ENCODE results near the gene WDR33.

The WDR33 gene

DNA sequence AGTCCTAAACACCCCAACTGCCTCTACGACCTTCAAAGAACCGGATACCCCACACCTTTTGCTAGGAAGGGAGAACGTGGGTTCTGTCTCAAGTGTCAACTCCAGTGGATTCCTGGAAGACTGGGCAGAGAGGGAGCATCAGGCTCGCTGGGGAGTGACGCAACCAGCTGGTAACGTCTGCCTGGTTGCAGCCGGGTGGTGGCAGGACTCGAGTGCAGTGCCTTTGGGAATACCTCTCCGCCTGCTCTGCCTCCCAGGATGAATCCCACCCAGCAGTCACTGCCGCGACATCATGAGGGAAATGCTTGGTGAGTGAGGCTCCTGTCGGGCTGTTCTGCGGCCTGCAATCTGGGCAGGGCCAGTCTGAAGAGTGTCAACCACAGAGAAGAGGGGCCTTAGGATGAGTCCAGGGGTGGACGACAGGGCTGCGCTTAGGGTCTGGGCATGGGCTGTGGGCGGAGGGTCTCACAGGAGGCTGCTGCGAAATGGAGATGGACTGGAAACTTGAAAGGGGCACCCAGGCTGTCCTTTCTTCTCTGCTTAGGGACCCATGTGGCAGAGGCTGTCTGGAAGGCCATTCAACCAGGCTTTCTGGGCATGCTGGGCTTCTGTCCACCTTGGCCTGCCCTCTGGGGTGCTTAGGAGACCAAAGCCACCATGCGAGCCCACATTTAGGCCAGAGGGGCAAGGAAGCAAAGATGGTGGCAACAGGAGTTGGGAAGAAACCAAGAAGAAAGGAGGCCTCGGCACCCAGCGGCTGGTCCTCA is 152.1 kb downstream of the WDR33 start:
- TF ChIP-seq, protein P1, sequence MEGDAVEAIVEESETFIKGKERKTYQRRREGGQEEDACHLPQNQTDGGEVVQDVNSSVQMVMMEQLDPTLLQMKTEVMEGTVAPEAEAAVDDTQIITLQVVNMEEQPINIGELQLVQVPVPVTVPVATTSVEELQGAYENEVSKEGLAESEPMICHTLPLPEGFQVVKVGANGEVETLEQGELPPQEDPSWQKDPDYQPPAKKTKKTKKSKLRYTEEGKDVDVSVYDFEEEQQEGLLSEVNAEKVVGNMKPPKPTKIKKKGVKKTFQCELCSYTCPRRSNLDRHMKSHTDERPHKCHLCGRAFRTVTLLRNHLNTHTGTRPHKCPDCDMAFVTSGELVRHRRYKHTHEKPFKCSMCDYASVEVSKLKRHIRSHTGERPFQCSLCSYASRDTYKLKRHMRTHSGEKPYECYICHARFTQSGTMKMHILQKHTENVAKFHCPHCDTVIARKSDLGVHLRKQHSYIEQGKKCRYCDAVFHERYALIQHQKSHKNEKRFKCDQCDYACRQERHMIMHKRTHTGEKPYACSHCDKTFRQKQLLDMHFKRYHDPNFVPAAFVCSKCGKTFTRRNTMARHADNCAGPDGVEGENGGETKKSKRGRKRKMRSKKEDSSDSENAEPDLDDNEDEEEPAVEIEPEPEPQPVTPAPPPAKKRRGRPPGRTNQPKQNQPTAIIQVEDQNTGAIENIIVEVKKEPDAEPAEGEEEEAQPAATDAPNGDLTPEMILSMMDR (conservative IDR thresholded peaks at IDR 0.05; ENCODE audit: low read depth) = no peak
- POLR2A ChIA-PET (ENCODE audit: low non-redundant PET) = no interaction called here
- no peak for DNase-seq (ENCODE audit: low spot score)
- CTCF ChIA-PET = interaction anchor here (0.9 to 1.2 kb wide), 2 partner anchors 9 to 67 kb away, joined by 4 to 5 read pairs; no protein-coding TSS in a partner anchor
- H3K27ac ChIP-seq = no peak overlapping the region

DNA sequence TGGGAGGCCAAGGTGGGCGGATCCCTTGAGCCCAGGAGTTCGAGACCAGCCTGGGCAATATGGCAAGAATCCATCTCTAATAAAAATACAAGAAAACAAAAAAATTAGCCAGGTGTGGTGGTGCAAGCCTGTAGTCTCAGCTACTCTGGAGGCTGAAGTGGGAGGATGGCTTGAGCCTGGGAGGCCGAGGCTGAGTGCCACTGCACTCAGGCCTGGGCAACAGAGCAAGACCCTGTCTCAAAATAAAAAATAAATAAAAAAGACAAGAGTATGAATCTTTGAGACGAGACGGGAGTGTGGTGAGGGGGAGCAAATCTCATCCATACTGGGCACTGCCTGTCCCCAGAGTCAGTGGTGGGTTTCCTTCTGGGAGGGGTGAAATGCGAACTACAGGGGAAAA is 152.8 kb downstream of the WDR33 start:
- DNase-seq (ENCODE audit: low spot score) = no peak
- H3K27ac ChIP-seq = no peak overlapping the region
- ChIA-PET POLR2A (ENCODE audit: low non-redundant PET) (no interaction called here), CTCF (interaction anchor here (0.9 kb wide), 1 partner anchor 67 kb away, joined by 4 read pairs; no protein-coding TSS in a partner anchor)
- TF ChIP-seq, protein P1 (conservative IDR thresholded peaks at IDR 0.05; ENCODE audit: low read depth) = no peak

DNA sequence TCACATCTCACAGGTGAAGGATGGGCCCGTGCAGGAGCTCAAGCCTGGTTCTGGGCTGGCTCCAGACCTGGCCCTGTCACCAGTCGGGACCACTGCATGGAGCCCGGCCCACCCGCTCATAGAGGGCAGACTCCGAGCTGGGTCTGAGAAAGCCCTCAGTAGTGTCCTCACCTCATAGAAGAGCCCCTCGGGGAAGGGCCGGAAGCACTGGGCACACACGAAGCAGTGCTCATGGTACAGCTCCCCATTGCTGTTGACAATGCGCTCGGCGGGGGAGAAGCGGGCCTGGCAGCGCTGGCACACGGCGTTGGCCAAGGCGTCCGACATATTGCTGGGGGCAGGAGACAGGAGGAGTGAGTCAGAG is 153.8 kb downstream of the WDR33 start:
- TF ChIP-seq, protein P1 (conservative IDR thresholded peaks at IDR 0.05; ENCODE audit: low read depth) = no peak
- DNase-seq (ENCODE audit: low spot score) = no peak
- POLR2A ChIA-PET (ENCODE audit: low non-redundant PET) = no interaction called here
- CTCF ChIA-PET = interaction anchor here (0.5 kb wide), 1 partner anchor 64 kb away, joined by 5 read pairs; no protein-coding TSS in a partner anchor
- H3K27ac ChIP-seq = no peak overlapping the region

DNA sequence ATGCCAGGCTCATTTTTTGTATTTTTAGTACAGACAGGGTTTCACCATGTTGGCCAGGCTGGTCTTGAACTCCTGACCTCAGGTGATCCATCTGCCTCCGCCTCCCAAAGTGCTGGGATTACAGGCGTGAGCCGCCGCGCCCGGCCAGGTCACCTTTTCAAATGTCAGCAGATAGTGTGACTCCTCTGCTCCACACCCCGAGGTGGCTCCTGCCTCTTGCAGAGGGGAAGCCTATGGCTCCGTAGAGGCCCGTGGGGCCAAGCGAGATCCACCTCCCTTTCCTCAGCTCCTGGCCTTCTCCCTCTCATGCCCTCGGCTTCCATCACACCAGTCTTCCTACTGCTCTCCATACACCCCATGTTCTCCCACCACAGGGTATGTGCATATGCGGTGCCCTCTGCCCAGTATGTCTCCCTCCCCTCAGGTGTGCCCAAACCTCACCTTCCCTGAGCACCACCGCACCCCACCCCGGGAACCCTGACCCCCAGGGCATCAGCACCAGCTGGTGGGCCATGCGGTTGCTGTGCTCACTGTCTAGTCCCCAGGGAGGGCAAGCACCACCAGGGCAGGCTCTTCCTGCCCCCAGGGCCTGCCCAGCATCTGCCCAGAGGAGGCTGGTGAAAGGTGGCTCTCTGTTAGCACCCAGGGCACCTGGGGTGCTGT is 154.3 kb downstream of the WDR33 start:
- CTCF ChIA-PET = no interaction called here
- no peak overlapping the region for H3K27ac ChIP-seq
- TF ChIP-seq, protein P1 (conservative IDR thresholded peaks at IDR 0.05; ENCODE audit: low read depth) = no peak
- POLR2A ChIA-PET (ENCODE audit: low non-redundant PET) = no interaction called here
- DNase-seq (ENCODE audit: low spot score) = no peak

DNA sequence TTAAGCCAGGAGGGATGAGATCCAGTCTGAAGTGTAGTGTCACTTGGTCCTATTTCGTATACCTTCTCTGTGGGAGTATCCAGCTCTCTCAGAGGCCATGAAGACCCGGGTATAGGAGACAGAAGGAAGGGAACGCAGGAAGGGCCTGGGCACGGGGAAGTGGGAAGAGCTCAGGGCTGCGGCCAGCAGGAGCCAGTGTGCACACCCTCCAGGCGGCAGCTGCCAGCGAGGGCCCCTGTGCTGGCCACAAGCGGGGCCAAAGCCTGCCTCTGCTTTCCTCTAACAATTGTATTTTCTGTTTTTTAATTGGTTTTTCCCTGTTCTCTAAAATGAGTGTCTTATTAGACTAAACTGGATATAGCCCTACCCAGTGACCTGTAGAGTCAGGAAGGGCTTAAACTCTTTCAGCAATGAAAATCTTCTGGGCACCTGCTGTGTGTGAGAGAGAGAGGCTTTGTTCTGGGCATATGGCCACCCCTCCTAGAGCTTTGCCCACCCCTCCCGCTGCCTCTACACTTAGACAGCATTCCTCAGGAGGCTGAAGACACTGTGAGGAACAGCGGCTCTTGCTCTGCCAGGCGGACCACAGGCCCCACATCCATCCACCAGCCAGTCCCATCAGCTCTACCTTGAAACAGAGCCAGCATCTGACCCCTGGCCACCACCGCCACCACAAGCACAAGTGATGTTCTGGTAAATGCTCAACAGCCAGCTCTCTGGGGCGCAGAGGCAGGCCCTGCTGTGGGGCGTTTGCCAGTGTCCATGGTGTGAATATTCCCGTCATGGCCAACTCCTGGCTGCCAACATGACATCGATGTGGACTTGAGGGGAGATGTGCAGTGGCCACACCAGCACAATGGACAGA is 155.5 kb downstream of the WDR33 start:
- DNase-seq (ENCODE audit: low spot score) = no peak
- POLR2A ChIA-PET (ENCODE audit: low non-redundant PET) = no interaction called here
- CTCF ChIA-PET = interaction anchor here (0.6 to 1.4 kb wide), 3 partner anchors 20 to 527 kb away, joined by 3 to 5 read pairs (median 3); partner anchors contain the start of gene LIMS2
- H3K27ac ChIP-seq = no peak overlapping the region
- TF ChIP-seq, protein P1 (conservative IDR thresholded peaks at IDR 0.05; ENCODE audit: low read depth) = no peak

DNA sequence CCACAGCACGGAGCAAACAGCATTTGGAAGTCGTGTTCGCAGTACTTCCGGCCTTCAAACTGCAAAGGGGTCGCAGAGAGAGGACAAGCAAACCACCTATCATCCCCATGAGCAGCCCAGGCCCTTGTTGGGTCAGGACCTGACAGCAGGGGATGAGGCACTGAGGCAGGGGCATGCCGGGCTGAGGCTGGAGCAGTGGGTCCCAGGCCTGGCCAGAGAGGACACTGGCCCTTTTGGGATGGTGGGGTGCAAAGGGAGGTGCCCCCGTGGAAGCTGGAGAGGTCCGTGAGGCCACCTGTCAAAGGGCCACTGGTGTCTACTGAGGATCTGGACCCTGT is 156.2 kb downstream of the WDR33 start:
- H3K27ac ChIP-seq = no peak overlapping the region
- DNase-seq (ENCODE audit: low spot score) = no peak
- TF ChIP-seq, protein P1 (conservative IDR thresholded peaks at IDR 0.05; ENCODE audit: low read depth) = no peak
- ChIA-PET POLR2A (ENCODE audit: low non-redundant PET) (no interaction called here), CTCF (interaction anchor here (1.4 kb wide), 1 partner anchor 21 kb away, joined by 3 read pairs; the partner anchor contains the start of gene LIMS2)

Data from RWPE1 (cell line).